Erythroblast (primary cell): ENCODE results near the gene JARID2.

Source experiments
- DNase-seq, 2 experiments: peaks; one replicate each; lab custom pipeline; 2025; lab: John Stamatoyannopoulos, UW
- GATA1 ChIP-seq: IDR thresholded peaks from 2 replicates; pipeline ENCODE4 v1.6.1; 2011; ENCODE audit warnings: low read depth, mild to moderate bottlenecking, control low read depth, low read length, moderate library complexity
- POLR2A ChIP-seq: IDR thresholded peaks from 2 replicates; pipeline ENCODE4 v1.6.1; 2011; ENCODE audit warnings: mild to moderate bottlenecking, low read length

The JARID2 gene

GRCh38 chr6:15472621-15473020 is 226.8 kb downstream of the JARID2 start:
- TF ChIP-seq POLR2A (no peak), GATA1 (no peak)
- no peak for DNase-seq

DNA sequence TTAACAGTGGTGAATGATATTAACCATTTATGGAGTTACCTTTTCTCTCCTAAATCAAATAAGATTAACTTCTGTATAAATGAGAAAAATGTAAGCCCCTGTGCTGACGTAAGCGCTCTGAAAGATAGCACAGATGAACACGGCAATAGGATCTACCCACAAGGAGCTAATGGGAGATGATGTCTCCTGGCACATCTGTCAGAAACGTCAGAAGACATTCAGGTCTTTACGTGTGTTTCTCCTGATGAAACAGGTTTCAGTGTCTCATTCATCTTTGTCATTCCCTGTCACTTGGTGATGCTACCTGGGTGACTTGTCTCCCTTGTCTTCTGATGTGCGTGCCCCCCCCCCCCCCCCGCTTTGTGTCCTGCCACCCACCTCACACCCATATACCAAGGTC is 227.3 kb downstream of the JARID2 start:
- DNase-seq = no peak
- TF ChIP-seq POLR2A (no peak), GATA1 (no peak)

- DNase-seq = no peak
- TF ChIP-seq POLR2A = no peak
- TF ChIP-seq GATA1 = no peak
These were observed 227.9 kb downstream of the JARID2 start for GRCh38 chr6:15473741-15474161.

DNA sequence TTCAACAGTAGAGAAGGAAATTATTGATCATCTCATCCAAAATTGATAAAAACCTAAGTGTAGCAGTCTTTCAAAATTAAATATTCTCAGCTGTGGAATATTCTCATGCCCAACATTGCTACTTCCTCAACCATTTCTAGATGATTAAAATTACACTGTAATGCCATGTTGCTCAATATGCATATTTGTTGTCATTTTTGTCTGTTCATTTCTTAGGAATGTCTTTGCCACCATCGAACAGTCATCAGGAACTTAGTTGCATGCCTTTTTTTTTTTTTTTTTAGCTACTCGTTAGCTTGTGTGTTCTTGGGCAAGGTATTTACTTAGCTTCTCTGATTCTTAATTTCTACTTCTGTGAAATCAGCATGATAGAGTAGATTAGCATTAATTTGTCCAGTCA is 228.3 kb downstream of the JARID2 start:
- TF ChIP-seq GATA1 (no peak), POLR2A (no peak)
- no peak for DNase-seq

- TF ChIP-seq POLR2A (no peak), GATA1 (no peak)
- DNase-seq = no peak
These were observed 229.4 kb downstream of the JARID2 start for GRCh38 chr6:15475261-15475660.

DNA sequence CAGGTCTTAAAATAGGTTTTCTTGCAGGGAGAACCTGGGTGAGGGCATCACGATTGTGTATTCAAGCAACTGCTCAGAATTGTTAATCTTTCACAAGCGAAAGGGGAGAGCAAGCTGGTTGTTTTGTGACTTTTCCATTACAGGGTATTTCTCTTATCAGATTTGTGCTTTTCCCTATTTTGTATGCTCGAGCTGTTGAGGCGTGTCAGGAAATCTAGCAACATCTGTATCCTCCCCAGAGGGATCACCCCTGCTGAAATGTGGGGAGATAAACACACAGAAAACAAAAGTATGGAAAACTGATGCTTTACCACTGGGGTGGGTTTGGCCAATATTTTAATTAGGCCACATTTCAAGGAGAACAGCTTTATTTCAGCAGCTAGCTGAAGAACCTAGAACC is 230.0 kb downstream of the JARID2 start:
- DNase-seq = no peak
- TF ChIP-seq GATA1 (no peak), POLR2A (no peak)

DNA sequence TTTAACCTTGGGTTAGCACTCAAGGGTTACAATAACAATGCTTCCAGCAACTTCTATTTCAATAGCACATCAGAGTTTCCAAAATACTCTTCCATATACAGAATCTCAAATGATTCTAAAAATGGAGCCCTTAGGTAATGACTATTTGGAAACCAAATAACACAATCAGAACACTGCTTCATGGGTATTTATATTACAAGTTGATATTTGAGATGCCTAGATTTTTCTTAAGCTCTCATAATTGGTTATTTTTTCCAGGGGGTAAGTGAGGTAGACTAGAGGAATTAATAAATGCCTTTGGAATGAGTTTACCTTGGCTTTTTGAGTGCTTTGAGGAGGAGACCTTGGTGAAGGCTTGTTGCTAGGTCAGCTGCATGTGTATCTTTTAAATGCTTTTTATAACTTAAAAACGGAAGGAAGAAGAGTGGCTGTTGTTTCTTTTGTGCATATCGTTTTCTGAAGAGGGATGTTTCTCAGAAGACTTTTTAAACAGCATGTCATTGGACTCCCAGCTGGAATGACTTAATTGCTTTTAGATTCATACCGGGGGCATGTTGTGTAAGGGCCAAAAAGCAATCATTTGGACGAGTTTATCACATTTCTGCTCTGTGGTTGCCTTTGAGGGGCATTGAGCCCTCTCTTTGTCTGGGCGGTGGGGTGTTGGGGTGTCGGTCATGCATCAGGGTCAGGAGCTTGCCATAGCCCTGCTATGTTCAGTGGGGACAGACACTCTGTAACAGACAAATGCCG is 230.9 kb downstream of the JARID2 start:
- TF ChIP-seq POLR2A (no peak), GATA1 (no peak)
- no peak for DNase-seq

DNA sequence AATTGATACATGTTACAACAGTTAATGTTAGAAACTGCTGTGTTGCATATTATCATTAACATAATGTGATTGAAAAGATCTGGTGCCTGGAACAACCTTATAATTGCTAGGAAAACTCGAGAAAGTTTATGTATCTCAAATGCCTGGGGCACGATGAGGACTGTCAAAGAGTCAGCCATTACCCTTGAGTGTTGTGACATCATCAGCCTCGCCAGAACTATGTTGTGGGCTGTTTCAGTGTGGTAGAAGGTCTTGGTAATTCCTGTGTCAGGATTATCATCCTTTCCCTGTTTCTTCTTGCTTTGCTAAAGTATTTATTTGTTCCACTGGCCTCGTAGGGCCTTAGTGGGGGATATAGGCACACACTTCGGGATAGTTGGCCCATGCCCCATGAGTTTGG is 231.9 kb downstream of the JARID2 start:
- DNase-seq = no peak
- TF ChIP-seq GATA1 (no peak), POLR2A (no peak)

- TF ChIP-seq POLR2A (no peak), GATA1 (no peak)
- no peak for DNase-seq
These were observed 233.9 kb downstream of the JARID2 start for GRCh38 chr6:15479761-15480160.

DNA sequence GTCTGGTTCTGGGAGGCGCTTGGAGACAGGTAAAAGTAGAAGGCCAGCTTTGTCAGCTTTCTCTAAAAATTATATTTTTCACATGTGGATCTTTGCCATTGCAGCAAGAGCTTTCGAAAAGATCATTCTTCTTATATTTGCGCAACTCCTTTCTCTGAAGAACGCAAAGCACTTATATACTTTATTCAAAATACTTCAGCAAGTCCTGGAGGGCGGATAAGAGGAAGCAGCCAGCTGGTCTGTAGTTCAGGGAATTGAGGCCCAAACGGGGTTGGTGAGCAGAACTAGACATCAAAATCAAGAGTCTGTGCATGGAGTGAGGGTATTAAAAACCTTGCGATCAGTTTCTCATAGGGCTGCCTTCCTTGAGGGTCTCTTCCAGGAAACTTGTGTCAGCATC is 234.7 kb downstream of the JARID2 start:
- peak in 1 of 2 experiments; percentile 15 for DNase-seq
- TF ChIP-seq GATA1 = no peak

- peak; percentile 83 to 85 for DNase-seq
- TF ChIP-seq GATA1 (no peak), POLR2A (no peak)
These were observed 235.8 kb downstream of the JARID2 start for GRCh38 chr6:15481390-15482291.

GRCh38 chr6:15483060-15483459 is 237.2 kb downstream of the JARID2 start:
- peak in 1 of 2 experiments; percentile 26 for DNase-seq
- TF ChIP-seq GATA1 (no peak), POLR2A (no peak)

DNA sequence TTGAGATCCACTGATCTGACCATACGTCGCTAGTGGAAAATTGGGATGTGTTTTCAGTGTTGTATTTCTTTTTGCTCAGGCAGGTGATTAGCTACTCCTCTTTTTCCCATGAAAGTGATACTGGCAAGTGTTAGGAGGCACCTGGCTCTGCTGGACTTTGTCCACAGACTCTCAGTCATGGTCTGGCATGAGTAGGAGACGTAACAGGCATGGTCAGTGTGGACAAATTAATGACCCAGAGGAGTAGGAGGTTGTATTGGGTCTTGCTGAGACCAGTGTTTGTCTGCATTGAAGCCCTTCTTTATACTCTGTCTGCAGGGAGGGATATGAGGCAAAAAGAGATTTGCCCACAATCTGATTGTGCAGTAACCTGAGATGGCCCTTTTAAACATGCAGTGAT is 238.3 kb downstream of the JARID2 start:
- TF ChIP-seq POLR2A = no peak
- TF ChIP-seq GATA1 = no peak
- DNase-seq = no peak

DNA sequence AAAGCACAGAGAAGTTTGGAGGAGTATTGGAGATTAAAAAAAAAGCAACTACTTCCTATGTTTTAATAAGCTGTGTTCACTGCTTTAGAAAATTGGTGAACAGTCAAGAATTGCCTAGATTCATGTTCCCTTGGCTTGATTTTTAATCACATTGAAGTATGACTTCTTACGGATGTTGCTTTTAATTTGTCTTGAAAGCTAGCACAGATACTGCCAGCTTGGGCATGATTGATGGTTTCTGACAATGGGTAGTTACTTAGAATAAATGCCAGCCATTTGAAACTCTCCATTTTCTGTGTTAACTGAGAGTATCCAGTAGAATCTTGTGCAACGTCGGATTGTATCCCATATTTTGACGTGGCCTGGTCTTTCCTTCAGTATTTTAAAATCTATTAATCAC is 239.0 kb downstream of the JARID2 start:
- no peak for TF ChIP-seq POLR2A
- no peak for TF ChIP-seq GATA1
- DNase-seq = no peak
